Inflammatory macrophage treated with lipopolysaccharide for 1 hour (primary cell): ENCODE results near the gene ATF7IP2.

ENCODE experiments used
- DNase-seq, 2 donors: peaks; one replicate each; pipeline ENCODE4 v3.0.0-alpha.2; 2020 to 2022

The ATF7IP2 gene

GRCh38 chr16:10517868-10518267 is 132.0 kb downstream of the ATF7IP2 start:
- DNase-seq = no peak

- DNase-seq = no peak
Observed at GRCh38 chr16:10518479-10519041, 132.7 kb downstream of the ATF7IP2 start.

GRCh38 chr16:10519297-10519696 is 133.4 kb downstream of the ATF7IP2 start:
- DNase-seq = no peak

GRCh38 chr16:10519929-10520868 is 134.3 kb downstream of the ATF7IP2 start:
- no peak for DNase-seq

GRCh38 chr16:10520869-10521578 is 135.2 kb downstream of the ATF7IP2 start:
- no peak for DNase-seq

- peak; percentile 43 to 68 for DNase-seq
Observed at GRCh38 chr16:10521681-10522274, 135.9 kb downstream of the ATF7IP2 start.

- DNase-seq = peak; percentile 73 to 84
Observed at GRCh38 chr16:10522966-10523365, 137.1 kb downstream of the ATF7IP2 start.

GRCh38 chr16:10525214-10525825 is 139.5 kb downstream of the ATF7IP2 start:
- DNase-seq = no peak

- DNase-seq = no peak
Observed at GRCh38 chr16:10526962-10527361, 141.1 kb downstream of the ATF7IP2 start.

GRCh38 chr16:10528635-10529034 is 142.8 kb downstream of the ATF7IP2 start:
- no peak for DNase-seq

GRCh38 chr16:10529895-10530669 is 144.2 kb downstream of the ATF7IP2 start:
- no peak for DNase-seq

- DNase-seq = no peak
Observed at GRCh38 chr16:10530685-10531084, 144.8 kb downstream of the ATF7IP2 start.

GRCh38 chr16:10531582-10531981 is 145.7 kb downstream of the ATF7IP2 start:
- DNase-seq = no peak
